ENCODE results near the gene SDCCAG8.

- TF ChIP-seq CTCF (IDR thresholded peaks at IDR 0.05 in 8 of 11, conservative IDR thresholded peaks at IDR 0.05 in 3 of 11): no peak
- TF ChIP-seq POLR2A (IDR thresholded peaks at IDR 0.05): no peak
- TF ChIP-seq POLR2AphosphoS5 (IDR thresholded peaks at IDR 0.05): no peak
Measured at GRCh38 chr1:243292117-243292516, 36.3 kb downstream of the SDCCAG8 start.

All from spleen (tissue), 7 donors.